ENCODE data around the gene PRG3. TPM values are rescaled to one million over a fixed set of nuclear protein-coding genes. Genes with fewer than 3 reads are reported as not detected.

Gene PRG3
- polyA plus RNA-seq, 3 donors: not detected

- H3K36me3 ChIP-seq (replicated peaks in 1 of 2; ENCODE audit: control insufficient read depth in 1 of 2, insufficient read depth in 2 of 2, low read length in 2 of 2): peaks cover 62 to 76% of the 10 kb centered on the region in 2 donors
- H3K27me3 Mint-ChIP-seq (ENCODE audit: low read depth in 3 of 3): peaks cover 0 to 2% (median 0%) of the 10 kb centered on the region in 3 donors
- H3K4me1 Mint-ChIP-seq: peaks cover 48% of the 10 kb centered on the region
- no peaks in the 10 kb centered on the region for H3K27me3 ChIP-seq (ENCODE audit: control insufficient read depth in 2 of 2, insufficient read depth in 2 of 2, low read length in 2 of 2)
- no peak overlapping the region for H3K4me3 ChIP-seq (replicated peaks in 1 of 3; ENCODE audit: low read depth in 2 of 3, low read length in 3 of 3)
- intact Hi-C loops (cut with micrococcal nuclease): no loop called here
- peaks cover 0 to 2% (median 0%) of the 10 kb centered on the region in 7 donors for H3K9me3 Mint-ChIP-seq
- peaks cover 97% of the 10 kb centered on the region for H3K79me2 ChIP-seq (ENCODE audit: insufficient read depth, low read length)
- H3K9me3 ChIP-seq (replicated peaks in 1 of 2; ENCODE audit: control insufficient read depth in 1 of 2, insufficient read depth in 1 of 2, low read length in 2 of 2): no peaks in the 10 kb centered on the region
- no peak for DNase-seq
- TF ChIP-seq, protein P1, sequence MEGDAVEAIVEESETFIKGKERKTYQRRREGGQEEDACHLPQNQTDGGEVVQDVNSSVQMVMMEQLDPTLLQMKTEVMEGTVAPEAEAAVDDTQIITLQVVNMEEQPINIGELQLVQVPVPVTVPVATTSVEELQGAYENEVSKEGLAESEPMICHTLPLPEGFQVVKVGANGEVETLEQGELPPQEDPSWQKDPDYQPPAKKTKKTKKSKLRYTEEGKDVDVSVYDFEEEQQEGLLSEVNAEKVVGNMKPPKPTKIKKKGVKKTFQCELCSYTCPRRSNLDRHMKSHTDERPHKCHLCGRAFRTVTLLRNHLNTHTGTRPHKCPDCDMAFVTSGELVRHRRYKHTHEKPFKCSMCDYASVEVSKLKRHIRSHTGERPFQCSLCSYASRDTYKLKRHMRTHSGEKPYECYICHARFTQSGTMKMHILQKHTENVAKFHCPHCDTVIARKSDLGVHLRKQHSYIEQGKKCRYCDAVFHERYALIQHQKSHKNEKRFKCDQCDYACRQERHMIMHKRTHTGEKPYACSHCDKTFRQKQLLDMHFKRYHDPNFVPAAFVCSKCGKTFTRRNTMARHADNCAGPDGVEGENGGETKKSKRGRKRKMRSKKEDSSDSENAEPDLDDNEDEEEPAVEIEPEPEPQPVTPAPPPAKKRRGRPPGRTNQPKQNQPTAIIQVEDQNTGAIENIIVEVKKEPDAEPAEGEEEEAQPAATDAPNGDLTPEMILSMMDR (IDR thresholded peaks at IDR 0.05): no peak
- peak overlapping the region in 4 of 7 donors; percentile 48 to 99 (median 76) for H3K27ac Mint-ChIP-seq
- no peak overlapping the region for H2AFZ ChIP-seq (ENCODE audit: insufficient read depth, low read depth, low read length, poor library complexity, severe bottlenecking)
- peaks cover 71% of the 10 kb centered on the region for H4K20me1 ChIP-seq (ENCODE audit: insufficient read depth, low read length)
- no peak overlapping the region for H3K9ac ChIP-seq (ENCODE audit: insufficient read depth, low read length, poor library complexity, severe bottlenecking)
- H3K4me1 ChIP-seq (ENCODE audit: control insufficient read depth in 1 of 2, insufficient read depth in 2 of 2, low read length in 2 of 2): peaks cover 31 to 40% of the 10 kb centered on the region in 2 donors
- H3K4me2 ChIP-seq (replicated peaks; ENCODE audit: extremely low read depth, low read length, poor library complexity, severe bottlenecking): no peak overlapping the region
- H3K4me3 Mint-ChIP-seq: no peak overlapping the region
- H3K27ac ChIP-seq (ENCODE audit: low read depth in 1 of 2, low read length in 2 of 2): peak overlapping the region in 1 of 2 donors; percentile 66
- H3K36me3 Mint-ChIP-seq: peaks cover 74 to 81% of the 10 kb centered on the region in 2 donors
Observed at GRCh38 chr11:57421805-57422204, 40.9 kb upstream of the PRG3 start.

DNA sequence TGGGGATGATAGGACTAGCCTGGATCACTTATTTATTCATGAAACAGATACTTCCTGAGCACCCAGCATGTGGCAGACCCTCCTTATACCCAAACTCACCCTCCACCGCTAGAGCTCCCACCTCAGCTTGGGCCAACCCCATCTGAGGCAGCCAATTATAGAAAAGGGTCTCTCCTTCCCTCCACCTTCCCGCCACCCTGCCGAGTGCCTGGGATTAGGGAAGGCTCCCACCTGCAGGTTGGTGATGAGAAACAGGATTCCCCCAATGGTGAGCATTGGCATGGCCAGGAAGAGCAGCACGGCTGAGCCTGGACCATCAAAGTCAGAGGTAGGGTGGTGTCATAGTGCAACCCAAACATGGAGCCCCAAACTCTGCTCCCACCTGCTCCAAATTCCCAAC lies 40.1 kb upstream of the PRG3 start:
- Mint-ChIP-seq H3K4me1 (peaks cover 43% of the 10 kb centered on the region), H3K27me3 (ENCODE audit: low read depth in 3 of 3) (peaks cover 0 to 2% (median 0%) of the 10 kb centered on the region in 3 donors), H3K9me3 (peaks cover 0 to 2% (median 0%) of the 10 kb centered on the region in 7 donors), H3K27ac (peak overlapping the region in 6 of 7 donors; percentile 13 to 99 (median 70)), H3K4me3 (no peak overlapping the region), H3K36me3 (peaks cover 77 to 88% of the 10 kb centered on the region in 2 donors)
- no peak overlapping the region for H3K4me3 ChIP-seq (replicated peaks in 1 of 3; ENCODE audit: low read depth in 2 of 3, low read length in 3 of 3)
- H3K9me3 ChIP-seq (replicated peaks in 1 of 2; ENCODE audit: control insufficient read depth in 1 of 2, insufficient read depth in 1 of 2, low read length in 2 of 2): no peaks in the 10 kb centered on the region
- no CpG with 5 or more reads among the region's 4 CpGs for WGBS (ENCODE audit: insufficient coverage)
- intact Hi-C loops (cut with micrococcal nuclease): no loop called here
- peaks cover 79% of the 10 kb centered on the region for H4K20me1 ChIP-seq (ENCODE audit: insufficient read depth, low read length)
- no peaks in the 10 kb centered on the region for H3K27me3 ChIP-seq (ENCODE audit: control insufficient read depth in 2 of 2, insufficient read depth in 2 of 2, low read length in 2 of 2)
- no peak for DNase-seq
- peaks cover 69 to 83% of the 10 kb centered on the region in 2 donors for H3K36me3 ChIP-seq (replicated peaks in 1 of 2; ENCODE audit: control insufficient read depth in 1 of 2, insufficient read depth in 2 of 2, low read length in 2 of 2)
- TF ChIP-seq, protein P1 (IDR thresholded peaks at IDR 0.05): no peak
- peak overlapping the region in 1 of 2 donors; percentile 66 for H3K27ac ChIP-seq (ENCODE audit: low read depth in 1 of 2, low read length in 2 of 2)
- no peak overlapping the region for H2AFZ ChIP-seq (ENCODE audit: insufficient read depth, low read depth, low read length, poor library complexity, severe bottlenecking)
- peaks cover 97% of the 10 kb centered on the region for H3K79me2 ChIP-seq (ENCODE audit: insufficient read depth, low read length)
- peaks cover 25 to 32% of the 10 kb centered on the region in 2 donors for H3K4me1 ChIP-seq (ENCODE audit: control insufficient read depth in 1 of 2, insufficient read depth in 2 of 2, low read length in 2 of 2)
- H3K9ac ChIP-seq (ENCODE audit: insufficient read depth, low read length, poor library complexity, severe bottlenecking): no peak overlapping the region
- no peak overlapping the region for H3K4me2 ChIP-seq (replicated peaks; ENCODE audit: extremely low read depth, low read length, poor library complexity, severe bottlenecking)

Data from CD14-positive monocyte (primary cell).